ENCODE results near the gene ZNF367. TPM values are rescaled to one million over a fixed set of nuclear protein-coding genes. Genes with fewer than 3 reads are reported as not detected.

The ZNF367 gene
- total and polyA plus RNA-seq, 4 donors = 1.0 to 3.3 (median 2.1) TPM

DNA sequence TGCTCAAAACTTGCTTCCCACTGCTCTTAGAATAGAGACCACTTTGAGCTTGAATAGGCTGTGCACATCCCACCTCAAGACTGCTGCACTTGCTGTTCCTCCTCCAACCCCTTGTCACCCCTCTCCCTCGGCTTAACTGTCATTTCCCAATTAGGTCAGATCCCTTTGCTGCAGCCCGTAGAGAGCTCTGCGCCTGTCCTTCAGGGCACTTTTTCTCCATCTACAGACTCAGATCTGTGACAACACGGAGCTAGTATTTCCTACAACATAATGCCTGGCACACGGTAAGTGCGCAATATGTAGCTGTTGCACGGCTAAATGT is 31.3 kb upstream of the ZNF367 start:
- H3K9me3 ChIP-seq (ENCODE audit: control insufficient read depth in 4 of 4, insufficient read depth in 3 of 4, low read length in 3 of 4) = no peaks in the 10 kb centered on the region
- H3K27ac ChIP-seq (ENCODE audit: low read depth in 1 of 2, low read length in 1 of 2) = peak overlapping the region in 1 of 2 donors; percentile 49
- WGBS, 2 donors = 1 to 2% methylated on average over 7 of the region's 7 CpGs
- peak; percentile 2 for ATAC-seq (ENCODE audit: insufficient read depth, low FRiP score)
- no peak for DNase-seq
- H3K36me3 ChIP-seq (ENCODE audit: control insufficient read depth in 4 of 4, insufficient read depth in 4 of 4, low read length in 4 of 4) = no peaks in the 10 kb centered on the region
- TF ChIP-seq, protein P1, sequence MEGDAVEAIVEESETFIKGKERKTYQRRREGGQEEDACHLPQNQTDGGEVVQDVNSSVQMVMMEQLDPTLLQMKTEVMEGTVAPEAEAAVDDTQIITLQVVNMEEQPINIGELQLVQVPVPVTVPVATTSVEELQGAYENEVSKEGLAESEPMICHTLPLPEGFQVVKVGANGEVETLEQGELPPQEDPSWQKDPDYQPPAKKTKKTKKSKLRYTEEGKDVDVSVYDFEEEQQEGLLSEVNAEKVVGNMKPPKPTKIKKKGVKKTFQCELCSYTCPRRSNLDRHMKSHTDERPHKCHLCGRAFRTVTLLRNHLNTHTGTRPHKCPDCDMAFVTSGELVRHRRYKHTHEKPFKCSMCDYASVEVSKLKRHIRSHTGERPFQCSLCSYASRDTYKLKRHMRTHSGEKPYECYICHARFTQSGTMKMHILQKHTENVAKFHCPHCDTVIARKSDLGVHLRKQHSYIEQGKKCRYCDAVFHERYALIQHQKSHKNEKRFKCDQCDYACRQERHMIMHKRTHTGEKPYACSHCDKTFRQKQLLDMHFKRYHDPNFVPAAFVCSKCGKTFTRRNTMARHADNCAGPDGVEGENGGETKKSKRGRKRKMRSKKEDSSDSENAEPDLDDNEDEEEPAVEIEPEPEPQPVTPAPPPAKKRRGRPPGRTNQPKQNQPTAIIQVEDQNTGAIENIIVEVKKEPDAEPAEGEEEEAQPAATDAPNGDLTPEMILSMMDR (IDR thresholded peaks at IDR 0.05; ENCODE audit: control extremely low read depth, extremely low read depth) = no peak
- peak overlapping the region; percentile 40 for H3K4me3 ChIP-seq
- peaks cover 0 to 15% (median 4%) of the 10 kb centered on the region in 5 donors for H3K4me1 ChIP-seq (ENCODE audit: control insufficient read depth in 5 of 5, insufficient read depth in 5 of 5, low read length in 5 of 5)
- H3K27me3 ChIP-seq (ENCODE audit: control insufficient read depth in 3 of 3, insufficient read depth in 3 of 3, low read length in 2 of 3) = peaks cover 0 to 7% (median 5%) of the 10 kb centered on the region in 3 donors
- peak overlapping the region in 1 of 2 donors; percentile 58 for H3K9ac ChIP-seq (ENCODE audit: insufficient read depth in 1 of 2, low read length in 2 of 2)

GRCh38 chr9:96448546-96449170 is 30.5 kb upstream of the ZNF367 start:
- H3K4me3 ChIP-seq = no peak overlapping the region
- WGBS, 2 donors = 88 to 93% methylated on average over 11 of the region's 11 CpGs
- H3K9me3 ChIP-seq (ENCODE audit: control insufficient read depth in 4 of 4, insufficient read depth in 3 of 4, low read length in 3 of 4) = no peaks in the 10 kb centered on the region
- peaks cover 0 to 7% (median 5%) of the 10 kb centered on the region in 3 donors for H3K27me3 ChIP-seq (ENCODE audit: control insufficient read depth in 3 of 3, insufficient read depth in 3 of 3, low read length in 2 of 3)
- no peak overlapping the region for H3K9ac ChIP-seq (ENCODE audit: insufficient read depth in 1 of 2, low read length in 2 of 2)
- peaks cover 0 to 15% (median 4%) of the 10 kb centered on the region in 5 donors for H3K4me1 ChIP-seq (ENCODE audit: control insufficient read depth in 5 of 5, insufficient read depth in 5 of 5, low read length in 5 of 5)
- H3K36me3 ChIP-seq (ENCODE audit: control insufficient read depth in 4 of 4, insufficient read depth in 4 of 4, low read length in 4 of 4) = no peaks in the 10 kb centered on the region
- no peak for ATAC-seq (ENCODE audit: insufficient read depth, low FRiP score)
- no peak overlapping the region for H3K27ac ChIP-seq (ENCODE audit: low read depth in 1 of 2, low read length in 1 of 2)
- TF ChIP-seq, protein P1 (IDR thresholded peaks at IDR 0.05; ENCODE audit: control extremely low read depth, extremely low read depth) = no peak
- no peak for DNase-seq

- H3K4me3 ChIP-seq = no peak overlapping the region
- ATAC-seq (ENCODE audit: insufficient read depth, low FRiP score) (no peak), DNase-seq (no peak)
- H3K9me3 ChIP-seq (ENCODE audit: control insufficient read depth in 4 of 4, insufficient read depth in 3 of 4, low read length in 3 of 4) = no peaks in the 10 kb centered on the region
- no peak overlapping the region for H3K27ac ChIP-seq (ENCODE audit: low read depth in 1 of 2, low read length in 1 of 2)
- TF ChIP-seq, protein P1 (IDR thresholded peaks at IDR 0.05; ENCODE audit: control extremely low read depth, extremely low read depth) = no peak
- H3K4me1 ChIP-seq (ENCODE audit: control insufficient read depth in 5 of 5, insufficient read depth in 5 of 5, low read length in 5 of 5) = peaks cover 0 to 15% (median 4%) of the 10 kb centered on the region in 5 donors
- H3K27me3 ChIP-seq (ENCODE audit: control insufficient read depth in 3 of 3, insufficient read depth in 3 of 3, low read length in 2 of 3) = peaks cover 0 to 7% (median 5%) of the 10 kb centered on the region in 3 donors
- no peaks in the 10 kb centered on the region for H3K36me3 ChIP-seq (ENCODE audit: control insufficient read depth in 4 of 4, insufficient read depth in 4 of 4, low read length in 4 of 4)
- 89% methylated on average over 3 of the region's 3 CpGs for WGBS, 2 donors
- no peak overlapping the region for H3K9ac ChIP-seq (ENCODE audit: insufficient read depth in 1 of 2, low read length in 2 of 2)
Observed at GRCh38 chr9:96447406-96447805, 29.2 kb upstream of the ZNF367 start.

DNA sequence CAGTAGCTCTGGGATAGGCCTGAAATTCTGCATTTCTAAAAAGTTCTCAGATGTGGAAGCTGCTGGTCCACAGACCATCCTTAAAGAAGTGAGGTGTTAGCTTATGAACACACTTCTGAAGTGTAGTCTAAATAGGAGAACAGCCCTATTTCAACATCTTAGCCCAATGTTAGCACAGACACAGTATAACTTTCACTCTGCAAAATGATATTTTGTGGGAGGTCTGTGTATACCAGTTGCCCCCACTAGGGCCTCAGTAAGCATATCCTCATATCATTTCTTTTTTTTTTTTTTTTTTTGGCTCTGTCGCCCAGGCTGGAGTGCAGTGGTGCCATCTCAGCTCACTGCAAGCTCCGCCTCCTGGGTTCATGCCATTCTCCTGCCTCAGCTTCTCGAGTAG is 24.3 kb upstream of the ZNF367 start:
- H3K4me3 ChIP-seq = no peak overlapping the region
- H3K27me3 ChIP-seq (ENCODE audit: control insufficient read depth in 3 of 3, insufficient read depth in 3 of 3, low read length in 2 of 3) = peaks cover 0 to 3% (median 0%) of the 10 kb centered on the region in 3 donors
- no peaks in the 10 kb centered on the region for H3K9me3 ChIP-seq (ENCODE audit: control insufficient read depth in 4 of 4, insufficient read depth in 3 of 4, low read length in 3 of 4)
- DNase-seq = no peak
- TF ChIP-seq, protein P1 (IDR thresholded peaks at IDR 0.05; ENCODE audit: control extremely low read depth, extremely low read depth) = no peak
- H3K36me3 ChIP-seq (ENCODE audit: control insufficient read depth in 4 of 4, insufficient read depth in 4 of 4, low read length in 4 of 4) = no peaks in the 10 kb centered on the region
- H3K9ac ChIP-seq (ENCODE audit: insufficient read depth in 1 of 2, low read length in 2 of 2) = no peak overlapping the region
- WGBS, 2 donors = 87 to 89% methylated on average over 3 of the region's 3 CpGs
- ATAC-seq (ENCODE audit: insufficient read depth, low FRiP score) = no peak
- no peak overlapping the region for H3K27ac ChIP-seq (ENCODE audit: low read depth in 1 of 2, low read length in 1 of 2)
- H3K4me1 ChIP-seq (ENCODE audit: control insufficient read depth in 5 of 5, insufficient read depth in 5 of 5, low read length in 5 of 5) = no peaks in the 10 kb centered on the region

Data from lung (tissue), 12 donors.